Measurements from ENCODE around the gene ZNF366.

ZNF366 gene

DNA sequence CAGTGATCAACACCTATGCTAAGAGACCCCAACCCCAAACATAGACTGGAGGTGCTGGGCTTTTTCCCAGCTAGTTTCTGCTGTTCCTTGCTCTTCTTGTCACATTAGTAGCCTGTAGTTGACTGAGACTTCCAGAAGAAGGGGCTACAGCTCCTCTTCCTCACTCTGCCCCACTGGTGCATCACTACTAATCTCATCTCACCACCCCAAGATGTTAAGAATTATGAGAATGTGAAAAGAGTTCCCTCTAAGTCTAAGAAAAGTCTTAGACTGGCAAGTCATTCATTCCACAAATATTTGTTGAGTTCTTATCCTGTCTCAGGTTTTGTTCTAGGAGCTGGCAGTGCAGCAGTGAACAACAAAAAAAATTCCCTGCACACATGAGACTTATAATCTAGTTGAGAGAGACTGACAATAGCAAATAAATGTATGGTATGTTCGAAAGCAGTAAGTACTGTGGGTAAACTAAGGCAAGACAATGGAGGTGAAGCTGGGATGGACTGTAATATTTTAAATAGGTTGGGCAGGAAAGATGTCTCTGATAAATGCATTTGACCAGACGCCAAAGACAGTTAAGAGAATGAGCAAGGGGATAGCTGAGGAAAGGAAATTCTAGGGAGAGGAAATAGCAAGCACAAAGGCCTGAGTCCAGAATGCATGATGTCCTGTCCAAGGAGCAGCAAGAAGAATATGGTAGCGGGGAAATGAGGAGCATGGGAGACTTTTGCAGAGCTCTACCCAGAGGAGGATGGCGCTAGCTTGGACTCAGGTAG, 94.7 kb downstream of the ZNF366 start:
- no peaks in the 10 kb centered on the region for H3F3A ChIP-seq (ENCODE audit: low read depth)
- no peaks in the 10 kb centered on the region for H3K9me2 ChIP-seq (replicated peaks; ENCODE audit: low read depth, low read length)
- no peaks in the 10 kb centered on the region for H4K20me1 ChIP-seq (ENCODE audit: insufficient read depth, low read length, poor library complexity, severe bottlenecking)
- H3K4me3 ChIP-seq (ENCODE audit: low read length, poor library complexity, severe bottlenecking): no peak overlapping the region
- H2AFZ ChIP-seq (ENCODE audit: low read length): no peak overlapping the region
- no peak for TF ChIP-seq EZH2phosphoT487 (IDR thresholded peaks at IDR 0.05; ENCODE audit: borderline replicate concordance)
- TF ChIP-seq, protein P1, sequence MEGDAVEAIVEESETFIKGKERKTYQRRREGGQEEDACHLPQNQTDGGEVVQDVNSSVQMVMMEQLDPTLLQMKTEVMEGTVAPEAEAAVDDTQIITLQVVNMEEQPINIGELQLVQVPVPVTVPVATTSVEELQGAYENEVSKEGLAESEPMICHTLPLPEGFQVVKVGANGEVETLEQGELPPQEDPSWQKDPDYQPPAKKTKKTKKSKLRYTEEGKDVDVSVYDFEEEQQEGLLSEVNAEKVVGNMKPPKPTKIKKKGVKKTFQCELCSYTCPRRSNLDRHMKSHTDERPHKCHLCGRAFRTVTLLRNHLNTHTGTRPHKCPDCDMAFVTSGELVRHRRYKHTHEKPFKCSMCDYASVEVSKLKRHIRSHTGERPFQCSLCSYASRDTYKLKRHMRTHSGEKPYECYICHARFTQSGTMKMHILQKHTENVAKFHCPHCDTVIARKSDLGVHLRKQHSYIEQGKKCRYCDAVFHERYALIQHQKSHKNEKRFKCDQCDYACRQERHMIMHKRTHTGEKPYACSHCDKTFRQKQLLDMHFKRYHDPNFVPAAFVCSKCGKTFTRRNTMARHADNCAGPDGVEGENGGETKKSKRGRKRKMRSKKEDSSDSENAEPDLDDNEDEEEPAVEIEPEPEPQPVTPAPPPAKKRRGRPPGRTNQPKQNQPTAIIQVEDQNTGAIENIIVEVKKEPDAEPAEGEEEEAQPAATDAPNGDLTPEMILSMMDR (conservative IDR thresholded peaks at IDR 0.05; ENCODE audit: low read length): no peak; the same call in 1 of the 2 replicates
- H3K4me1 ChIP-seq (ENCODE audit: insufficient read depth, low read length, poor library complexity, severe bottlenecking): no peaks in the 10 kb centered on the region
- no peak overlapping the region for H3K9ac ChIP-seq (ENCODE audit: low read depth, low read length, poor library complexity, severe bottlenecking)
- no peak overlapping the region for H3K4me2 ChIP-seq (ENCODE audit: low read depth, low read length, poor library complexity, severe bottlenecking)
- no peaks in the 10 kb centered on the region for H3K9me3 ChIP-seq (ENCODE audit: insufficient read depth, low read depth, low read length)
- H3K36me3 ChIP-seq (ENCODE audit: insufficient read depth, low read length): no peaks in the 10 kb centered on the region
- no peaks in the 10 kb centered on the region for H3K27me3 ChIP-seq (ENCODE audit: insufficient read depth, low read length, poor library complexity, severe bottlenecking)
- no peaks in the 10 kb centered on the region for H3K79me2 ChIP-seq (ENCODE audit: insufficient read depth, low read length)

DNA sequence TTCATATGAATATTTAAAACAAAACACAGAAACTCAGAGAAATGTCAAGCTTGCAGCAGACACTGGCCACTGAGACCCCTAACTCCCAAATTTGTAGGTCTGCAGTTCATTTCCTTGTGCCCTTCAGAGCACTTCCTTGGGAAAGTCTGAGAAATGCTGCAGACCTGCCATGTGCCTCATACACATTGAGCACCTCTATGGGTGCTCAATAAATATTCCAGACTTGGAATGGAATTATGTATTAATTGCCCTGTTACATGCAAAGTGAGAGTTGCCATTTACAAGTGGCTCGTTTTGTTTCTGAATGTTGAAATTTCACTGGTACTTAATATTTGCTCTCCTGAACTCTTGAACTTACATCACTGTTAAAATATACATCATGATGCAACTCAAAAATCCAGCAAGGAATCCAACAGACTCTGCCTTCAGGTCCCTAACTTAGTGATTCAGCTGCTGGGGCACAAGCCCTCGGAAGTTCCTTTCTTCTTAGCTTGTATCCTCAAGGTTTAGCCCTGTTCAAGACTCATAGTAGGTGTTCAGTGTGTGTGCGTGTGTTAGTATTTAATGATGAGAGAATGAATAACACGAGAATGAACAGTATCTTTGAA, 96.4 kb downstream of the ZNF366 start:
- no peaks in the 10 kb centered on the region for H3K9me3 ChIP-seq (ENCODE audit: insufficient read depth, low read depth, low read length)
- H3K27me3 ChIP-seq (ENCODE audit: insufficient read depth, low read length, poor library complexity, severe bottlenecking): peaks cover 4% of the 10 kb centered on the region
- H3K4me1 ChIP-seq (ENCODE audit: insufficient read depth, low read length, poor library complexity, severe bottlenecking): no peaks in the 10 kb centered on the region
- H3F3A ChIP-seq (ENCODE audit: low read depth): no peaks in the 10 kb centered on the region
- H2AFZ ChIP-seq (ENCODE audit: low read length): no peak overlapping the region
- H3K9me2 ChIP-seq (replicated peaks; ENCODE audit: low read depth, low read length): no peaks in the 10 kb centered on the region
- H3K4me3 ChIP-seq (ENCODE audit: low read length, poor library complexity, severe bottlenecking): no peak overlapping the region
- TF ChIP-seq, protein P1 (conservative IDR thresholded peaks at IDR 0.05; ENCODE audit: low read length): no peak
- TF ChIP-seq EZH2phosphoT487 (IDR thresholded peaks at IDR 0.05; ENCODE audit: borderline replicate concordance): no peak
- H3K36me3 ChIP-seq (ENCODE audit: insufficient read depth, low read length): no peaks in the 10 kb centered on the region
- H3K79me2 ChIP-seq (ENCODE audit: insufficient read depth, low read length): no peaks in the 10 kb centered on the region
- no peak overlapping the region for H3K9ac ChIP-seq (ENCODE audit: low read depth, low read length, poor library complexity, severe bottlenecking)
- H4K20me1 ChIP-seq (ENCODE audit: insufficient read depth, low read length, poor library complexity, severe bottlenecking): no peaks in the 10 kb centered on the region
- no peak overlapping the region for H3K4me2 ChIP-seq (ENCODE audit: low read depth, low read length, poor library complexity, severe bottlenecking)

DNA sequence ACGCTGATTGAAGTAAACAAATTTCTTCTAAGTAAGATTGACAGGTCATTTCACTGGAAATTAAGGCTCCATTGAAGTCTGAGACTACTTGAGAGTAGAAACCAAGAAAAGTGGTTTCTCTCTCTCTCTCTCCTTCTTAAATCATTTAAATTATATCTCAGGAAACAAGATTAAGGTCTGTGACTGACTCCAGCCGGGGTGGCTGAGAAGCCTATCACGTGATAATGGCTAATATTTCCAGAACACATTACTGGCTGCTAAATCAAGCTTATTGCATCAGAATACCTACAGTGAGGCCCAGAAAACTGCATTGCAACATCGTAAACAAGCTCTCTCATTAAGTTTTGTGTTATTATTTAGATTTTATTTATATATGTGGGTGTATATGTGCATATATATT, 98.6 kb downstream of the ZNF366 start:
- Histone ChIP-seq H3K4me3 (ENCODE audit: low read length, poor library complexity, severe bottlenecking) (no peak overlapping the region), H2AFZ (ENCODE audit: low read length) (no peak overlapping the region), H3K9me3 (ENCODE audit: insufficient read depth, low read depth, low read length) (no peaks in the 10 kb centered on the region), H3F3A (ENCODE audit: low read depth) (no peaks in the 10 kb centered on the region), H3K4me1 (ENCODE audit: insufficient read depth, low read length, poor library complexity, severe bottlenecking) (no peaks in the 10 kb centered on the region), H3K9me2 (replicated peaks; ENCODE audit: low read depth, low read length) (no peaks in the 10 kb centered on the region), H3K9ac (ENCODE audit: low read depth, low read length, poor library complexity, severe bottlenecking) (no peak overlapping the region), H4K20me1 (ENCODE audit: insufficient read depth, low read length, poor library complexity, severe bottlenecking) (no peaks in the 10 kb centered on the region), H3K79me2 (ENCODE audit: insufficient read depth, low read length) (no peaks in the 10 kb centered on the region), H3K27me3 (ENCODE audit: insufficient read depth, low read length, poor library complexity, severe bottlenecking) (peaks cover 4% of the 10 kb centered on the region), H3K4me2 (ENCODE audit: low read depth, low read length, poor library complexity, severe bottlenecking) (no peak overlapping the region), H3K36me3 (ENCODE audit: insufficient read depth, low read length) (no peaks in the 10 kb centered on the region)
- TF ChIP-seq, protein P1 (conservative IDR thresholded peaks at IDR 0.05; ENCODE audit: low read length): no peak
- no peak for TF ChIP-seq EZH2phosphoT487 (IDR thresholded peaks at IDR 0.05; ENCODE audit: borderline replicate concordance)
